CD4-positive, alpha-beta T cell treated with Interleukin-1 beta for 1 hour (primary cell): Measurements from ENCODE around the gene ZNF783.
"Not testable (repeated sequence)": the region's sequence is repeated elsewhere in the genome, so short reads cannot be mapped to it uniquely, and the experiment has no call there.

ENCODE experiments used
- DNase-seq, 2 donors: peaks; one replicate each; pipeline ENCODE4 v3.0.0-alpha.2; 2020 to 2022

Gene ZNF783

GRCh38 chr7:149261829-149262617 is at the start of gene ZNF783:
Gene ZNF783 (plus strand): TSS chr7:149262196. CDS start chr7:149262334, 138 bp downstream.
- peak; percentile 88 to 89 for DNase-seq

DNA sequence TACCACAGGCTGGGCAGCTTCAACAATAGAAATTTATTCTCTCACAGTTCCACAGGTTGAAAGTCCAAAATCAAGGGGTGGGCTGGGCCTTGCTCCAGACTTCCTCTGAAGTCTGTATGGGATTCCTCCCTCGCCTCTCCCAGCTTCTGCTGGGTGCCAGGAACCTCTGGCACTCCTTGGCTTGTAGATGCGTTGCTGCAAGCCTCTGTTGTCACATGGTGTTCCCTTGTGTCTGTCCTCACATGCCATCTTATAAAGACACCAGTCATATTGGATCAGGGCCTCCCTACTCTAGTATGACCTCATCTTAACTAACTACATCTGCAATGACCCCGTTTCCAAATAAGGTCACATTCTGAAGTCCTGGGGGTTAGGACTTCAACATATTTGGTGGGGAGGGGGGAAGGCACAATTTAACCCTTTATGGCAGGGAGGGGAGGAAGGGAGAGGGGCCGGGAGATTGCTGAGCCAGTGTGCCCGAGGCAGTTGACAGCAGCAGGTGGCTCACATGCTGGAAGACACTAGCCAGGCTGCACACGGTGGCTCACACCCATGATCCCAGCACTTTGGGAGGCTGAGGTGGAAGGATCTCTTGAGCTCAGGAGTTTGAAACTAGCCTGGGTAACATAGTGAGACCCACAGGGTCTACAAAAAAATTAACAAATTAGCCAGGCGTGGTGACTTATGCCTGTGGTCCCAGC is 47.8 kb upstream of the ZNF783 start:
- DNase-seq = no peak

GRCh38 chr7:149216402-149216801 is 45.6 kb upstream of the ZNF783 start:
- DNase-seq = no peak

- DNase-seq = no peak
Observed at GRCh38 chr7:149217570-149217969, 44.4 kb upstream of the ZNF783 start.

- no peak for DNase-seq
Observed at GRCh38 chr7:149218469-149219420, 43.3 kb upstream of the ZNF783 start.

DNA sequence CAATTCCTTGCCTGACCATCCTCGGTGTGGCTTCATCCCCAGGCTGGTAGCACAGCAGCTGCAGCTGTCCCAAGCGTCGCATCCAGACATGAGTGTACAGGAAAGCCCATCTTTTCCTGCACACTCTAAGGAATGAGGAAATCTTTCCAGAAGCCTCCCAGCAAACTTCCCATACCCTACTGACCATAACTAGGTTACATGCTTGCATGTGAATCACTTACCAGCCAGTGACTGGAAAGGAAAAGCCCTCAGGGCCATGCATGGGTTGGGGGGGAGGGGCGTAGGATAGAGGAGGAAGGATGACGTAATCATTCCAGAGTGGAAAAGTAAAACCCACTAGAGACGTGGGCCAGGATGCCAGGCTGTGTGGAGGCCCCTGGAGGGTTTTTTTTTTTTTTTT is 41.5 kb upstream of the ZNF783 start:
- no peak for DNase-seq

DNA sequence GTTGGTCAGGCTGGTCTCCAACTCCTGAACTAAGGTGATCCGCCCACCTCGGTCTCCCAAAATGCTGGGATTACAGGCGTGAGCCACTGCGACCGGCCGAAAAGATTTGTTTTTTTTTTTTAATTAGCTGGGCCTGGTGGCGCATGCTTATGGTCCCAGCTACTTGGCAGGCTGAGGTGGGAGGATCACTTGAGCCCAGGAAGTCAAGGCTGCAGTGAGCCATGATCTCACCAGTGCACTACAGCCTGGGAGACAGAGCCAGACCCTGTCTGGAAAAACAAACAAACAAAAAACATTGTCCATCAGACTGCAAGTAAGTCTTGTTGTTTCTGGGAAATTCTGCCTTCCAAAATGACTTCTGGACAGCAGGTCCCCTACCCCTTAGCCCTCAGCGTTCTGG is 38.8 kb upstream of the ZNF783 start:
- DNase-seq = no peak

DNA sequence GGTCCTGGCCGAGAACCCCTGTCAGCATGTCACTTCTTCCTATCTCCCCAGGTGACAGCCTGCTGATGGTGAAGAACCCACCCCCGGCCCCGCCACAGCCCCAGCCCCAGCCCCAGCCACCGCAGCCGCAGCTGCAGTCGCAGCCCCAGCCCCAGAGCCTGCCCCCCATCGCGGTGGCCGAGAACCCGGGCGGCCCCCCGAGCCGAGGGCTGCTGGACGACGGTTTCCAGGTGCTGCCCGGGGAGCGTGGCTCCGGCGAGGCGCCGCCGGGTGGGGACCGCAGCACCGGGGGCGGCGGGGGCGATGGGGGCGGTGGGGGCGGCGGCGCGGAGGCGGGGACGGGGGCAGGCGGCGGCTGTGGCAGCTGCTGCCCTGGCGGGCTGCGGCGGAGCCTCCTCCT is 38.2 kb upstream of the ZNF783 start:
- no peak for DNase-seq

- no peak for DNase-seq
Observed at GRCh38 chr7:149224352-149224751, 37.6 kb upstream of the ZNF783 start.

GRCh38 chr7:149225106-149225505 is 36.9 kb upstream of the ZNF783 start:
- no peak for DNase-seq

DNA sequence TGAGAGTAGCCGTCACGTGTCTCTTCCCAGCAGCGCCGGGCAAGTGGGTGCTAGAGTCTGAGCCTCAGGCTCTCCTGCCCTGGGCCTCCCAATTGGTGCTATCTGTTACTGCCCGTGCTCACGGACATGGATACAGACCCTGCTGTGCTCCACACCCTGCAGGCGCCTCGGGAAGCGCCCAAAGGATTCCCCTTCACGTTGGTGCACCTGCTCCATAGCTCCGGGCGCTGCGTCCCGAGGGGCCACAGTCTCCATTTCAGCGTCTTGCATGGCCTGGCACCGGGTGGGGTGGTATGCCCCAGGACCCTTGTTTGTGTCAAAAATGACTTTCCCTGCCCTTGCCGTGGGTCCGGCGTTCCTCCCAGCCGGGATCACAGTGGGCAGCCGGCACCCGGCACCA is 36.3 kb upstream of the ZNF783 start:
- no peak for DNase-seq

DNA sequence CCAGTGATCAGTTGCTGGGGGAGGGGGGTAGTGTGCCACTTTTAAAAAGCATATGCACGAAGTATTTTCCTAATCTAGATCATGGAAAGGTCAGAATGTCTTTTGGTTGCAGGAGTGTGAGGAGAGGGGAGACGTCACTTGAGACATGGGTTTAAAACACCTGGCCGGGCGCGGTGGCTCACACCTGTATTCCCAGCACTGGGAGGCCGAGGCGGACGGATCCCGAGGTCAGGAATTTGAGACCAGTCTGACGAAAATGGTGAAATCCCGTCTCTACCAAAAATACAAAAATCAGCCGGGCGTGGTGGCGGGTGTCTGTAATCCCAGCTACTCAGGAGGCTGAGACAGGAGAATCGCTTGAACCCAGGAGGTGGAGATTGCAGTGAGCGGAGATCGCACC is 35.6 kb upstream of the ZNF783 start:
- not testable (repeated sequence) for DNase-seq

DNA sequence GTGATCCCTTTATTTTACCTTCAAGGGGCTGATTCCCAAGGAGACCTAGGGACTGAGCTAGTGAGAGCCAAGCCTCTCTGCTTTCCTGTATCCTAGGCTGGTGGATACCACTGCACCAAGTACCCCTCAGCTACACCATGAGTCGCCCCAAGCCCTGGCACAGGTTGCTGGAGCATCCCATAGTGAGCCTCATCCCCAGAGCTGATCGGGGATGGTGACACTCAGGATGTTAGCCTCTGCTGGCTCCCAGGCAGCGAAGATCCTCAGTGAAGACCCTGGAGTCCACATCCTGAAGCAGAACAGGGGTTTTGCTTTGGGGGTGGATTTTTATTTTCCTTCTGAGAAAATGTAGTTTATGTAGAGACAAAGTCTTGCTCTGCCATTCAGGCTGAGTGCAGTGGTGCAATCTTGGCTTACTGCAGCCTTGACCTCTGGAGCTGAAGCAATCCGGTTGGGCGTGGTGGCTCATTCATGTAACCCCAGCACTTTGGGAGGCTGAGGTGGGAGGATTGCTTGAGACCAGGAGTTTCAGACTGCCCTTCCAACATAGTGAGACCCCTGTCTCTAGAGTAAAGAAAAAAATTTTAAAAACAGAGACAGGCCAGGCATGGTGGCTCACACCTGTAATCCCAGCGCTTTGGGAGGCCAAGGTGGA is 35.0 kb upstream of the ZNF783 start:
- no peak for DNase-seq

GRCh38 chr7:149228831-149229471 is 33.0 kb upstream of the ZNF783 start:
- no peak for DNase-seq

- DNase-seq = no peak
Observed at GRCh38 chr7:149229526-149229925, 32.5 kb upstream of the ZNF783 start.

- no peak for DNase-seq
Observed at GRCh38 chr7:149232362-149232761, 29.6 kb upstream of the ZNF783 start.

- DNase-seq = not testable (repeated sequence)
Observed at GRCh38 chr7:149233655-149234204, 28.3 kb upstream of the ZNF783 start.

GRCh38 chr7:149237502-149237901 is 24.5 kb upstream of the ZNF783 start:
- no peak for DNase-seq

- no peak for DNase-seq
Observed at GRCh38 chr7:149238051-149238450, 23.9 kb upstream of the ZNF783 start.

DNA sequence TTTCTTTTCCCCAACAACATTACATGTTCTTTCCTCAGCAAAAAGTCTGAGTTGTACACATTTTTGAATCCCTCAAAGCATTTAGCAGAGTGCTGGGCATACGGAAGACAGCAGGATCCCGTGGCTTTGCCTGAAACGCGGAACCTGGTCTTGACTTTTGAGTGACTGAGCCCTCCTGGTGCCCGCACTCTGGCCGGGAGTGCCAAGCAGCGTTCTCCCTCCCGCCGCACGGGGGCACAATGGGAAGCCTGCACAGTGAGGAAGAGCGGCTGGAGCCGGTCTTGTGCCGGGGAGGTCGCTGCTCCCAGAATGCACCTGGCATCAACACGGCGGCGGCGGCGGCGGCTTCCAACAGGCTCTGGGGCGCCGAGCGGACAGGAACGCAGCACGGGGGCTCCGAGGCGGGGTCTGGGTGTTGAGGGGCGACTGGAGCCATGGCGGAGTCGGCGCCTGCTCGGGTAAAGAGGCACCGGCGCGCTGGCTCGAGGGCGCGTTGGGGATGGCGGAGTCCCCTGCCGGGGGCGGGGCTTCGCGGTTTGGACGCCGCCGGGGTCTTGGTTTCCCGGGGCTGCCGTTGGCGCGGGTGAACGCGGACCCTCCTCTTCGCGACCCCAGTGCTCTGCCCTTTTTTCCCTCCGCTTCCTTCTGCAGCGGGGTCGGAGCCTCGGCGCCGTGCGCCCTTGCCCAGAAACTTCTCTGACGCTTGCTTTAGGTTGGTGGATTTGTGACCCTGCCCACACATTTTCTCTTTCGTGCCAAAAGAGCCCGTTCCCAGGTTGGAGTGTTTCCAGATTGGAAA is 22.5 kb upstream of the ZNF783 start, which contains the start of gene ZNF212:
ZNF212 (plus strand) TSS at position 307 of the 799 bp plus-strand sequence; CDS start at position 435, 128 bp downstream.
- peak; percentile 88 for DNase-seq

- no peak for DNase-seq
Observed at GRCh38 chr7:149240637-149241036, 21.4 kb upstream of the ZNF783 start.
